ENCODE results near the gene ESR1.

ESR1 gene

DNA sequence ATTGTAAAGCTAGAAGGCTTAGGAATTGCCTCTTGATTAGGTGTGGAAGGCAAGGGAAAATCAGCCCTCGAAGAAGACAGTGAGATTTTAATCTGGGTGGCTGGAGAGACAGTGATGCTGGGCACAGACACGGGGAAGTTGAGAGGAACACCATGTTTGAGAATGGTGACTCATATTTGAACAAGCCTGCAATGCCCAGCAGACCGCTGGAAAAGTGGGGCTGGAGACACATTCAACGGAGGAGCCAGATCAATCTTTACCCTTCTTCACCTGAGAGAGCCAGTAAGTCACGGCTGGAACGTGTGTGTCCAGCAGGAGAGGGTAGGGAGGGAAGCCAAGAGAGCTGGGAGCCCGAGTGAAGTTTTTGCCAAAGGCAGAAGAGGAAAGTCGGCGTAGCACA lies 3.7 kb upstream of the ESR1 start:
- no peak overlapping the region for H3K27ac Mint-ChIP-seq
- peaks cover 5% of the 10 kb centered on the region for H3K9me3 Mint-ChIP-seq
- peaks cover 11% of the 10 kb centered on the region for H3K4me1 Mint-ChIP-seq
- H3K36me3 Mint-ChIP-seq = no peaks in the 10 kb centered on the region
- no peak for ATAC-seq (ENCODE audit: low read depth)
- peaks cover 12% of the 10 kb centered on the region for H3K27me3 Mint-ChIP-seq
- no peak overlapping the region for H3K4me3 Mint-ChIP-seq
- no peak for DNase-seq (ENCODE audit: low spot score in 2 of 2)

DNA sequence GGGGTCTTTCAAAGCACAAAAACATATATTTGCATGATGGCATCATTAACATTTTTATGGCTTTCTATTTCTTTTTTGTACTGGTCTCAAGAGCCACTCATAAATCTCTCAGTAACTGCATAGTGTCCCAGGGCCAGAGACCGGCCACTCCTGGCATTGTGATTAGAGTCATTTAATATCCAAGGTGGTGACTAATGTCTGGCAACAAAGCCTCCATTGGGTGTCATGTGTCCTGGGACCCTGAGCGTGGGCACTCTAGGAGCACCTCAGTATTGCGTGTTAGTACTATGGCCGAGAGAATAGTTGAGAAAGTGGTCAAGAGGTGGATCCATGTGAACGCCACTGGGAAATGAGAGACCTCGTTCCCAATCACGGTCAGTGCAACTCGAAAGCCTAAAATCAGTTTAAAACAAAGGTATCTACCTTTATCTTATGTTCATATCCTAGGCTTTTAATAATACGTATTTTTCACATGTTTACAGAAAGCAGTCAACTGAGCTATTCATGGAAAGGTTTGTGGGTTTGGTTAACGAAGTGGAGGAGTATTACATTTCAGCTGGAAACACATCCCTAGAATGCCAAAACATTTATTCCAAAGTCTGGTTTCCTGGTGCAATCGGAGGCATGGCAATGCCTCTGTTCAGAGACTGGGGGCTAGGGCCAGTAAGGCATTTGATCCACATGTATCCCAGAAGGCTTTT lies 2.7 kb upstream of the ESR1 start:
- Mint-ChIP-seq H3K36me3 (no peaks in the 10 kb centered on the region), H3K4me1 (peaks cover 11% of the 10 kb centered on the region), H3K9me3 (peaks cover 5% of the 10 kb centered on the region), H3K27me3 (peaks cover 14% of the 10 kb centered on the region), H3K4me3 (no peak overlapping the region), H3K27ac (no peak overlapping the region)
- no peak for DNase-seq (ENCODE audit: low spot score in 2 of 2)
- no peak for ATAC-seq (ENCODE audit: low read depth)

DNA sequence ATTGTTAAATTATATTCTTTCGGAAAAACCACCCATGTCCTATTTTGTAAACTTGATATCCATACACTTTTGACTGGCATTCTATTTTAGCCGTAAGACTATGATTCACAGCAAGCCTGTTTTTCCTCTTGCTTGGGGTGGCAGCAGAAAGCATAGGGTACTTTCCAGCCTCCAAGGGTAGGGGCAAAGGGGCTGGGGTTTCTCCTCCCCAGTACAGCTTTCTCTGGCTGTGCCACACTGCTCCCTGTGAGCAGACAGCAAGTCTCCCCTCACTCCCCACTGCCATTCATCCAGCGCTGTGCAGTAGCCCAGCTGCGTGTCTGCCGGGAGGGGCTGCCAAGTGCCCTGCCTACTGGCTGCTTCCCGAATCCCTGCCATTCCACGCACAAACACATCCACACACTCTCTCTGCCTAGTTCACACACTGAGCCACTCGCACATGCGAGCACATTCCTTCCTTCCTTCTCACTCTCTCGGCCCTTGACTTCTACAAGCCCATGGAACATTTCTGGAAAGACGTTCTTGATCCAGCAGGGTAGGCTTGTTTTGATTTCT lies 2.1 kb upstream of the ESR1 start:
- Mint-ChIP-seq H3K27me3 (peaks cover 16% of the 10 kb centered on the region), H3K4me3 (no peak overlapping the region), H3K4me1 (peaks cover 11% of the 10 kb centered on the region), H3K9me3 (peaks cover 5% of the 10 kb centered on the region), H3K36me3 (no peaks in the 10 kb centered on the region), H3K27ac (no peak overlapping the region)
- DNase-seq (ENCODE audit: low spot score in 2 of 2) (no peak), ATAC-seq (ENCODE audit: low read depth) (no peak)

DNA sequence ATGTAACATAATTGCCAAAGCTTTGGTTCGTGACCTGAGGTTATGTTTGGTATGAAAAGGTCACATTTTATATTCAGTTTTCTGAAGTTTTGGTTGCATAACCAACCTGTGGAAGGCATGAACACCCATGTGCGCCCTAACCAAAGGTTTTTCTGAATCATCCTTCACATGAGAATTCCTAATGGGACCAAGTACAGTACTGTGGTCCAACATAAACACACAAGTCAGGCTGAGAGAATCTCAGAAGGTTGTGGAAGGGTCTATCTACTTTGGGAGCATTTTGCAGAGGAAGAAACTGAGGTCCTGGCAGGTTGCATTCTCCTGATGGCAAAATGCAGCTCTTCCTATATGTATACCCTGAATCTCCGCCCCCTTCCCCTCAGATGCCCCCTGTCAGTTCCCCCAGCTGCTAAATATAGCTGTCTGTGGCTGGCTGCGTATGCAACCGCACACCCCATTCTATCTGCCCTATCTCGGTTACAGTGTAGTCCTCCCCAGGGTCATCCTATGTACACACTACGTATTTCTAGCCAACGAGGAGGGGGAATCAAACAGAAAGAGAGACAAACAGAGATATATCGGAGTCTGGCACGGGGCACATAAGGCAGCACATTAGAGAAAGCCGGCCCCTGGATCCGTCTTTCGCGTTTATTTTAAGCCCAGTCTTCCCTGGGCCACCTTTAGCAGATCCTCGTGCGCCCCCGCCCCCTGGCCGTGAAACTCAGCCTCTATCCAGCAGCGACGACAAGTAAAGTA lies 547 bp upstream of the ESR1 start:
- DNase-seq (ENCODE audit: low spot score in 2 of 2) (peak in 1 of 2 donors; percentile 3), ATAC-seq (ENCODE audit: low read depth) (peak; percentile 39)
- Mint-ChIP-seq H3K4me1 (peaks cover 11% of the 10 kb centered on the region), H3K27ac (no peak overlapping the region), H3K36me3 (no peaks in the 10 kb centered on the region), H3K27me3 (peaks cover 16% of the 10 kb centered on the region), H3K4me3 (peak overlapping the region; percentile 63), H3K9me3 (peaks cover 5% of the 10 kb centered on the region)

DNA sequence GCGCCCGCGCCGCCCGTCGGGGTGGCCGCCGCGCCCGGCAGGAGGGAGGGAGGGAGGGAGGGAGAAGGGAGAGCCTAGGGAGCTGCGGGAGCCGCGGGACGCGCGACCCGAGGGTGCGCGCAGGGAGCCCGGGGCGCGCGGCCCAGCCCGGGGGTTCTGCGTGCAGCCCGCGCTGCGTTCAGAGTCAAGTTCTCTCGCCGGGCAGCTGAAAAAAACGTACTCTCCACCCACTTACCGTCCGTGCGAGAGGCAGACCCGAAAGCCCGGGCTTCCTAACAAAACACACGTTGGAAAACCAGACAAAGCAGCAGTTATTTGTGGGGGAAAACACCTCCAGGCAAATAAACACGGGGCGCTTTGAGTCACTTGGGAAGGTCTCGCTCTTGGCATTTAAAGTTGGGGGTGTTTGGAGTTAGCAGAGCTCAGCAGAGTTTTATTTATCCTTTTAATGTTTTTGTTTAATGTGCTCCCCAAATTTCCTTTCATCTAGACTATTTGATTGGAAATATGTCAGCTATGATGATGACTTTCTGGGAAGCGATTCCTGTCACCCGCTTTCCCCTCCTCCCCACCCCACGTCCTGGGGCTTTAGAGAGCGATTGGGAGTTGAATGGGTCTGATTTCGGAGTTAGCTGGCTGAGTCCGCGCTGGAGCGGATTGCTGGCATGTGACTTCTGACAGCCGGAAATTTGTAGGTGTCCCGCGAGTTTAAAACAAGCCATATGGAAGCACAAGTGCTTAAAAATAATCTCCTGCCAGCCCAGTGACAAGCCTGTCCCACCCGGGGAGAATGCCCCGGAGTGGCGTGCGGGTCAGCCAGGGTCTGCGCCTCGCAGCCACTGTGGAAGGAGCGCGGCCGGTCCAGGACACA lies 1.1 kb downstream of the ESR1 start:
- ATAC-seq (ENCODE audit: low read depth) (peak; percentile 18), DNase-seq (ENCODE audit: low spot score in 2 of 2) (peak in 1 of 2 donors; percentile 13)
- H3K36me3 Mint-ChIP-seq = no peaks in the 10 kb centered on the region
- peaks cover 11% of the 10 kb centered on the region for H3K4me1 Mint-ChIP-seq
- H3K4me3 Mint-ChIP-seq = peak overlapping the region; percentile 86
- H3K27me3 Mint-ChIP-seq = peaks cover 17% of the 10 kb centered on the region
- H3K9me3 Mint-ChIP-seq = peaks cover 2% of the 10 kb centered on the region
- H3K27ac Mint-ChIP-seq = no peak overlapping the region

- no peak overlapping the region for H3K4me3 Mint-ChIP-seq
- H3K27me3 Mint-ChIP-seq = peaks cover 13% of the 10 kb centered on the region
- H3K27ac Mint-ChIP-seq = no peak overlapping the region
- no peaks in the 10 kb centered on the region for H3K36me3 Mint-ChIP-seq
- peaks cover 9% of the 10 kb centered on the region for H3K4me1 Mint-ChIP-seq
- no peak for ATAC-seq (ENCODE audit: low read depth)
- H3K9me3 Mint-ChIP-seq = no peaks in the 10 kb centered on the region
- no peak for DNase-seq (ENCODE audit: low spot score in 2 of 2)
Observed at GRCh38 chr6:151811081-151811480, 3.6 kb downstream of the ESR1 start.

DNA sequence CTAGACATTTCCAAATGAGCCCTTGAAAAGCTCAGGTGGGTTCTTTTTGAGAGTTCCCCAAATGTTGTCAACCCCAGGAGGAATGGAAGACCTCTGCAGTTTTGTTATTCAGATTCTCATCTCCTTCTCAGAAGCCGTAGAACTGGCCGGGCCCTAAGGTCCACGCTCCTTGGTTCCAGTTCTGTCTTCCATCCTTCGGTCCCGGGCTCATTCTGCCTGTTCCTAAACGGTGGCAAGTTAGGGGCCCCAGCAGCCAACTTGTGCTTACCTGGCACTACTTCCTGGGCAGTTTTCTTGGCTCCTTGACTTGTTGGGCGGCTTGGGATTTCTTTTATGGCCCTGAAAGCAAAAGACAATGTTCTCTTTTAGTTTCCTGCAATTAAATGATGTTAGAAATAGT lies 6.4 kb downstream of the ESR1 start:
- ATAC-seq (ENCODE audit: low read depth) (no peak), DNase-seq (ENCODE audit: low spot score in 2 of 2) (no peak)
- H3K27ac Mint-ChIP-seq = no peak overlapping the region
- no peaks in the 10 kb centered on the region for H3K4me1 Mint-ChIP-seq
- H3K27me3 Mint-ChIP-seq = peaks cover 7% of the 10 kb centered on the region
- no peaks in the 10 kb centered on the region for H3K36me3 Mint-ChIP-seq
- no peak overlapping the region for H3K4me3 Mint-ChIP-seq
- H3K9me3 Mint-ChIP-seq = no peaks in the 10 kb centered on the region

- DNase-seq (ENCODE audit: low spot score in 2 of 2) (no peak), ATAC-seq (ENCODE audit: low read depth) (no peak)
- Mint-ChIP-seq H3K4me3 (no peak overlapping the region), H3K27ac (no peak overlapping the region), H3K36me3 (no peaks in the 10 kb centered on the region), H3K4me1 (no peaks in the 10 kb centered on the region), H3K27me3 (peaks cover 5% of the 10 kb centered on the region), H3K9me3 (no peaks in the 10 kb centered on the region)
Observed at GRCh38 chr6:151814614-151815013, 7.1 kb downstream of the ESR1 start.

GRCh38 chr6:151822252-151823111 lies 15.0 kb downstream of the ESR1 start:
- no peaks in the 10 kb centered on the region for H3K9me3 Mint-ChIP-seq
- peaks cover 5% of the 10 kb centered on the region for H3K4me1 Mint-ChIP-seq
- DNase-seq (ENCODE audit: low spot score in 2 of 2) (peak in 1 of 2 donors; percentile 28), ATAC-seq (ENCODE audit: low read depth) (peak; percentile 97)
- H3K27me3 Mint-ChIP-seq = peaks cover 4% of the 10 kb centered on the region
- peak overlapping the region; percentile 92 for H3K27ac Mint-ChIP-seq
- peak overlapping the region; percentile 68 for H3K4me3 Mint-ChIP-seq
- peaks cover 3% of the 10 kb centered on the region for H3K36me3 Mint-ChIP-seq

DNA sequence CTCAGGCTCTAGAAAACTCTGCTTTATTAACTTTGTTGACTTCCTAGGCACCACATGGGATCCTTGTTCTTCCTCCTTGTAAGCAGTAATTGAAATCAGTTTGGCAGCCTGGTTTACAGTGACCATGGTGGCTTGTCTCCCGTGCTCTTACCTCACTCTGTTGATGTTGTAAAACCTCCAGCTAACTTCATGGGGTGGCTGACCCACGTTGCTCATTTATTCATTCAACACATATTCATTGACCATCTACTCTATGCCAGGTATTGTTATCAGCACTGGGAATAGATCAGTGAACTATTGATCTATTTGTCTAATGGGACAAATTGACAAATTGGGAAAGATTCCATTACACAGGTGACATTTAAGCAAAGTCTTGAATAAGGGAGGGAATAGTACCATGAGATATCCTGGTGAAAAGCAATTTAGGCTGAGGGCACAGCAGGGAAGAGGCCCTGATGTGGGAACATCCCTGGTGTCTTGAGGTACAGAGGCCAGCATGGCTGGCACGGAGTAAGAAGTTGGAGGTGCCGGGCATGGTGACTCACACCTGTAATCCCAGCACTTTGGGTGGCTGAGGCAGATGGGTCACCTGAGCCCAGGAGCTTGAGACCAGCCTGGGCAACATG lies 19.1 kb downstream of the ESR1 start:
- DNase-seq (ENCODE audit: low spot score in 2 of 2) (no peak), ATAC-seq (ENCODE audit: low read depth) (no peak)
- Mint-ChIP-seq H3K36me3 (peaks cover 3% of the 10 kb centered on the region), H3K27ac (no peak overlapping the region), H3K9me3 (no peaks in the 10 kb centered on the region), H3K27me3 (peaks cover 4% of the 10 kb centered on the region), H3K4me1 (peaks cover 5% of the 10 kb centered on the region), H3K4me3 (no peak overlapping the region)

- Mint-ChIP-seq H3K27ac (no peak overlapping the region), H3K4me3 (no peak overlapping the region), H3K27me3 (peaks cover 2% of the 10 kb centered on the region), H3K4me1 (no peaks in the 10 kb centered on the region), H3K36me3 (no peaks in the 10 kb centered on the region), H3K9me3 (peaks cover 1% of the 10 kb centered on the region)
- no peak for DNase-seq (ENCODE audit: low spot score in 2 of 2)
- ATAC-seq (ENCODE audit: low read depth) = no peak
Observed at GRCh38 chr6:151832710-151833109, 25.2 kb downstream of the ESR1 start.

DNA sequence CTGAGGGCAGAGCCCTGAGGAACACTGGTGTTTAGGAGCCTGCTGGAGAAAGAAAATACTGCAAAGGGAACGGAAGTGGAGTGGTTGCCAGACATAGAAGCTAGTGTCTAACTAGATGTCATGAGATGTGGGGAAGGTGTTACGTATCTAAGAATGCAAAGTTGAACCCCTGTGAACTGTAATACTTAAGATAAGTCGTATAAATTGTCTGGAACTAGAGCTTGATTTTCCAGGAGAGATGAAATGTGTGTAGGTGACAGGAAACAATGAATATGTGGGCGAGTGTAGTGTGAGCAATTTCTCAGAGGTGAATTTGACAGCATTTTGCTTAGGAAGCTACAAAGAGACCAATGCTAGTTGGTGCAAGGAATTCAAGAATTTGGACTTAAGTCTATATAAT lies 27.9 kb downstream of the ESR1 start:
- Mint-ChIP-seq H3K4me1 (no peaks in the 10 kb centered on the region), H3K9me3 (peaks cover 1% of the 10 kb centered on the region), H3K27me3 (peaks cover 2% of the 10 kb centered on the region), H3K4me3 (no peak overlapping the region), H3K36me3 (no peaks in the 10 kb centered on the region), H3K27ac (no peak overlapping the region)
- ATAC-seq (ENCODE audit: low read depth) (no peak), DNase-seq (ENCODE audit: low spot score in 2 of 2) (no peak)

GRCh38 chr6:151837223-151837622 lies 29.7 kb downstream of the ESR1 start:
- no peaks in the 10 kb centered on the region for H3K4me1 Mint-ChIP-seq
- H3K4me3 Mint-ChIP-seq = no peak overlapping the region
- no peak overlapping the region for H3K27ac Mint-ChIP-seq
- ATAC-seq (ENCODE audit: low read depth) = no peak
- no peak for DNase-seq (ENCODE audit: low spot score in 2 of 2)
- peaks cover 2% of the 10 kb centered on the region for H3K27me3 Mint-ChIP-seq
- H3K36me3 Mint-ChIP-seq = no peaks in the 10 kb centered on the region
- peaks cover 1% of the 10 kb centered on the region for H3K9me3 Mint-ChIP-seq

Data from memory B cell (primary cell).